Kidney (tissue), 11 donors: ENCODE measurements around the gene LIMS3. TPM values are rescaled to one million over a fixed set of nuclear protein-coding genes. Genes with fewer than 3 reads are reported as not detected.
"Not testable (repeated sequence)": the region's sequence is repeated elsewhere in the genome, so short reads cannot be mapped to it uniquely, and the experiment has no call there.

ENCODE experiments used
- DNase-seq, 5 donors: peaks; one replicate each; pipeline ENCODE4 v3.0.0-alpha.2; 2013 to 2020
- FAIRE-seq: peaks from 2 replicates; lab custom pipeline; 2012; peaks lifted over from hg19 to GRCh38; lab: Jason Lieb, UNC
- H3K27ac ChIP-seq, 2 donors: one replicate each; pipeline ENCODE4 v1.7.0; 2013; ENCODE audit warnings: low read depth in 2 of 2, low read length in 2 of 2, inconsistent platforms in 1 of 2
- H3K27me3 ChIP-seq: one replicate; pipeline ENCODE4 v1.7.1; 2013; ENCODE audit warnings: low read length, inconsistent platforms; ENCODE audit not compliant: control insufficient read depth, insufficient read depth
- H3K36me3 ChIP-seq, 3 donors: one replicate each; pipeline versions ENCODE4 v1.7.0 to v1.7.1; 2013; ENCODE audit warnings: low read length in 3 of 3, control low read depth in 1 of 3, inconsistent platforms in 1 of 3; ENCODE audit not compliant: insufficient read depth in 3 of 3, control insufficient read depth in 2 of 3
- H3K4me1 ChIP-seq, 3 donors: one replicate each; pipeline versions ENCODE4 v1.7.0 to v1.7.1; 2013; ENCODE audit warnings: low read length in 3 of 3, inconsistent platforms in 1 of 3, low read depth in 1 of 3; ENCODE audit not compliant: control insufficient read depth in 2 of 3, insufficient read depth in 2 of 3
- H3K4me3 ChIP-seq, 3 donors: one replicate each; pipeline versions ENCODE4 v1.7.0 to v1.8.1; 2013; ENCODE audit warnings: low read length in 3 of 3, control low read depth in 1 of 3, inconsistent platforms in 1 of 3
- H3K9ac ChIP-seq, 3 donors: one replicate each; pipeline versions ENCODE4 v1.7.0 to v1.7.1; 2013; ENCODE audit warnings: low read length in 3 of 3, control low read depth in 1 of 3, inconsistent platforms in 1 of 3
- H3K9me3 ChIP-seq, 3 donors: one replicate each; pipeline versions ENCODE4 v1.7.0 to v1.7.1; 2013; ENCODE audit warnings: low read length in 3 of 3, control low read depth in 1 of 3, inconsistent platforms in 1 of 3; ENCODE audit not compliant: control insufficient read depth in 2 of 3, insufficient read depth in 1 of 3
- intact Hi-C: fragments of 100-400 bp; cut with DNase I; formaldehyde crosslinking; loops from one replicate; pipeline ENCODE4 v1.11.1; 2022
- polyA plus RNA-seq: library from polyadenylated mRNA; stranded (reverse); fragments of 350-450 nt; fragmentation: Illumina TruSeq; extraction: RNeasy Lipid Tissue Mini Kit (QIAGEN cat#74804); gene quantifications from one replicate; pipeline ENCODE4 v1.2.3, GENCODE V29; 2014; ENCODE audit warnings: low read depth, low replicate concordance; ENCODE audit not compliant: insufficient read depth
- total RNA-seq: library from RNA; stranded (reverse); fragmentation: NEBNext Ultra II Directional; extraction: Animal tissue kit (Norgen Biotek cat#: 25700); gene quantifications from one replicate; pipeline ENCODE4 v1.2.1, GENCODE V29; 2021
- donor health status: control.
- donor health status: control.
- donor health status: DM: yes; HTN: yes; CAD: no.
- donor health status: Normal renal cell carcinoma (clear cell type).

Gene LIMS3
- total and polyA plus RNA-seq, 2 donors from 2014 or later = 1.5 TPM

GRCh38 chr2:109936534-109936933 lies 38.0 kb downstream of the LIMS3 start:
- DNase-seq, H3K9ac ChIP-seq, H3K27me3 ChIP-seq, H3K36me3 ChIP-seq, FAIRE-seq, intact Hi-C loops, H3K4me3 ChIP-seq, H3K9me3 ChIP-seq, H3K4me1 ChIP-seq, H3K27ac ChIP-seq: not testable (repeated sequence)

GRCh38 chr2:109945362-109945761 lies 46.9 kb downstream of the LIMS3 start:
- intact Hi-C loops, FAIRE-seq, H3K4me3 ChIP-seq, DNase-seq, H3K27me3 ChIP-seq, H3K36me3 ChIP-seq, H3K9ac ChIP-seq, H3K27ac ChIP-seq, H3K4me1 ChIP-seq, H3K9me3 ChIP-seq: not testable (repeated sequence)

- H3K9ac ChIP-seq, intact Hi-C loops, FAIRE-seq, H3K27ac ChIP-seq, DNase-seq, H3K27me3 ChIP-seq, H3K36me3 ChIP-seq, H3K4me3 ChIP-seq, H3K9me3 ChIP-seq, H3K4me1 ChIP-seq: not testable (repeated sequence)
Observed at GRCh38 chr2:109947262-109947958, 48.9 kb downstream of the LIMS3 start.

GRCh38 chr2:109947959-109948520 lies 49.6 kb downstream of the LIMS3 start:
- DNase-seq, H3K27ac ChIP-seq, H3K36me3 ChIP-seq, H3K9me3 ChIP-seq, intact Hi-C loops, H3K4me3 ChIP-seq, FAIRE-seq, H3K9ac ChIP-seq, H3K4me1 ChIP-seq, H3K27me3 ChIP-seq: not testable (repeated sequence)

- H3K9ac ChIP-seq, FAIRE-seq, H3K27me3 ChIP-seq, intact Hi-C loops, H3K9me3 ChIP-seq, H3K36me3 ChIP-seq, H3K4me3 ChIP-seq, H3K27ac ChIP-seq, H3K4me1 ChIP-seq, DNase-seq: not testable (repeated sequence)
Observed at GRCh38 chr2:109950146-109950843, 51.8 kb downstream of the LIMS3 start.

- intact Hi-C loops, FAIRE-seq, H3K27me3 ChIP-seq, H3K27ac ChIP-seq, DNase-seq, H3K4me1 ChIP-seq, H3K9me3 ChIP-seq, H3K9ac ChIP-seq, H3K4me3 ChIP-seq, H3K36me3 ChIP-seq: not testable (repeated sequence)
Observed at GRCh38 chr2:109963942-109964341, 65.5 kb downstream of the LIMS3 start.

- H3K27ac ChIP-seq, intact Hi-C loops, FAIRE-seq, H3K36me3 ChIP-seq, H3K4me3 ChIP-seq, H3K9ac ChIP-seq, H3K9me3 ChIP-seq, H3K4me1 ChIP-seq, H3K27me3 ChIP-seq, DNase-seq: not testable (repeated sequence)
Observed at GRCh38 chr2:109965482-109965881, 67.0 kb downstream of the LIMS3 start.

- H3K9me3 ChIP-seq, H3K4me1 ChIP-seq, H3K4me3 ChIP-seq, H3K27me3 ChIP-seq, intact Hi-C loops, FAIRE-seq, DNase-seq, H3K36me3 ChIP-seq, H3K27ac ChIP-seq, H3K9ac ChIP-seq: not testable (repeated sequence)
Observed at GRCh38 chr2:109966107-109966736, 67.7 kb downstream of the LIMS3 start.
